ENCODE data around the gene ZCCHC7. TPM values are rescaled to one million over a fixed set of nuclear protein-coding genes. Genes with fewer than 3 reads are reported as not detected.

Gene ZCCHC7
- total RNA-seq, 1 experiment from 2014 or later: 31.2 TPM

DNA sequence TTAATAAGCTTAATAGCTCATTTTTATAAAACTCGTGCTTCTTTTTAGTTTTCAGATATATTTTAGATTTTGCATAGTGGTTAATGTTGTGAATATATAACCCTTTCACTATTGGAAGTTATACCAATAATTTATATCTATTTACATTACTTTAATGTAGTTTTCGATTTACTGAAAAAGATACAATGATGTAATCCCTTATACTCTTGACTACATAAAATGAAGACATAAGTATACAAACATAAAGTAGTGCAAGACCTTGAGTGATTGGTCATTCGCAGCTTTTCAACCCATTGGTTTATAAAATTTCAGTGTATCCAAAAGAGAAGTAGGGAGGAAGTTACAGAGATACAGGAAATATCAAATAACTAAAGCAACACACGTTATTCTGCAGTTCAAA, 217.8 kb downstream of the ZCCHC7 start:
- ATAC-seq (no peak), DNase-seq (ENCODE audit: low read depth, low spot score) (no peak)
- Histone ChIP-seq H3K9me2 (ENCODE audit: insufficient read depth) (no peaks in the 10 kb centered on the region), H4K20me1 (ENCODE audit: insufficient read depth) (no peaks in the 10 kb centered on the region), H3K27me3 (ENCODE audit: insufficient read depth, low read length) (no peaks in the 10 kb centered on the region), H2AFZ (ENCODE audit: low read depth, low read length, poor library complexity, severe bottlenecking) (no peak overlapping the region), H3K4me1 (ENCODE audit: control insufficient read depth in 1 of 2, insufficient read depth in 2 of 2, low read length in 2 of 2) (no peaks in the 10 kb centered on the region), H3K36me3 (ENCODE audit: control insufficient read depth in 1 of 2, insufficient read depth in 2 of 2, low read length in 2 of 2) (no peaks in the 10 kb centered on the region; a peak in 1 of 4 replicates), H3K27ac (ENCODE audit: low read depth, low read length) (no peak overlapping the region), H3K4me2 (ENCODE audit: low read length) (no peak overlapping the region), H3K9me3 (ENCODE audit: control insufficient read depth in 1 of 2, insufficient read depth in 1 of 2, low read depth in 1 of 2, low read length in 2 of 2) (no peaks in the 10 kb centered on the region), H3K9ac (ENCODE audit: low read length) (no peak overlapping the region), H3K4me3 (replicated peaks in 1 of 2; ENCODE audit: low read depth in 1 of 2, low read length in 2 of 2) (no peak overlapping the region), H3K79me2 (ENCODE audit: insufficient read depth, low read length) (no peaks in the 10 kb centered on the region)
- BruUV-seq (replicated peaks): no TSS peak
- POLR2A ChIA-PET: no interaction called here
- RAD21 ChIA-PET (ENCODE audit: low non-redundant PET in 1 of 2, low total read pairs in 2 of 2, uncharacterized antibody in 2 of 2, unreplicated experiment in 2 of 2): no interaction called here
- intact Hi-C loops (cut with micrococcal nuclease): no loop called here
- CTCF ChIA-PET: interaction anchor here (1.9 kb wide), 1 partner anchor 9 kb away, joined by 5 read pairs; no protein-coding TSS in a partner anchor
- TF ChIP-seq POLR2AphosphoS5 (IDR thresholded peaks at IDR 0.05; ENCODE audit: low read depth, low read length) (no peak), ZNF274 (IDR thresholded peaks at IDR 0.05; ENCODE audit: low read depth, low read length) (no peak), ZFX (IDR thresholded peaks at IDR 0.05) (no peak), EZH2 (IDR thresholded peaks at IDR 0.05) (no peak), JUND (IDR thresholded peaks at IDR 0.05) (no peak), RAD21 (IDR thresholded peaks at IDR 0.05; ENCODE audit: low read depth) (no peak), YY1 (IDR thresholded peaks at IDR 0.05; ENCODE audit: extremely low read depth, insufficient replicate concordance, low read depth, low read length) (no peak), CBX3 (IDR thresholded peaks at IDR 0.05; ENCODE audit: low read depth) (no peak), EGR1 (IDR thresholded peaks at IDR 0.05; ENCODE audit: low read depth) (no peak), SIN3A (IDR thresholded peaks at IDR 0.05; ENCODE audit: low read depth) (no peak), TCF7L2 (IDR thresholded peaks at IDR 0.05; ENCODE audit: borderline replicate concordance, extremely low read depth, insufficient read depth, insufficient read length) (no peak), CEBPB (IDR thresholded peaks at IDR 0.05; ENCODE audit: low read depth) (no peak), POLR2A (IDR thresholded peaks at IDR 0.05; ENCODE audit: borderline replicate concordance, extremely low read depth, insufficient read depth, insufficient read length) (no peak), FOSL1 (IDR thresholded peaks at IDR 0.05; ENCODE audit: low read depth) (no peak), EZH2phosphoT487 (IDR thresholded peaks at IDR 0.05; ENCODE audit: borderline replicate concordance) (no peak), ELF1 (IDR thresholded peaks at IDR 0.05; ENCODE audit: borderline replicate concordance, low read depth) (no peak)
- TF ChIP-seq, protein P1, sequence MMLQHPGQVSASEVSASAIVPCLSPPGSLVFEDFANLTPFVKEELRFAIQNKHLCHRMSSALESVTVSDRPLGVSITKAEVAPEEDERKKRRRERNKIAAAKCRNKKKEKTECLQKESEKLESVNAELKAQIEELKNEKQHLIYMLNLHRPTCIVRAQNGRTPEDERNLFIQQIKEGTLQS (IDR thresholded peaks at IDR 0.05): no peak
- TF ChIP-seq, protein P2, sequence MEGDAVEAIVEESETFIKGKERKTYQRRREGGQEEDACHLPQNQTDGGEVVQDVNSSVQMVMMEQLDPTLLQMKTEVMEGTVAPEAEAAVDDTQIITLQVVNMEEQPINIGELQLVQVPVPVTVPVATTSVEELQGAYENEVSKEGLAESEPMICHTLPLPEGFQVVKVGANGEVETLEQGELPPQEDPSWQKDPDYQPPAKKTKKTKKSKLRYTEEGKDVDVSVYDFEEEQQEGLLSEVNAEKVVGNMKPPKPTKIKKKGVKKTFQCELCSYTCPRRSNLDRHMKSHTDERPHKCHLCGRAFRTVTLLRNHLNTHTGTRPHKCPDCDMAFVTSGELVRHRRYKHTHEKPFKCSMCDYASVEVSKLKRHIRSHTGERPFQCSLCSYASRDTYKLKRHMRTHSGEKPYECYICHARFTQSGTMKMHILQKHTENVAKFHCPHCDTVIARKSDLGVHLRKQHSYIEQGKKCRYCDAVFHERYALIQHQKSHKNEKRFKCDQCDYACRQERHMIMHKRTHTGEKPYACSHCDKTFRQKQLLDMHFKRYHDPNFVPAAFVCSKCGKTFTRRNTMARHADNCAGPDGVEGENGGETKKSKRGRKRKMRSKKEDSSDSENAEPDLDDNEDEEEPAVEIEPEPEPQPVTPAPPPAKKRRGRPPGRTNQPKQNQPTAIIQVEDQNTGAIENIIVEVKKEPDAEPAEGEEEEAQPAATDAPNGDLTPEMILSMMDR (IDR thresholded peaks at IDR 0.05 in 2 of 3, conservative IDR thresholded peaks at IDR 0.05 in 1 of 3; ENCODE audit: borderline replicate concordance in 1 of 3, insufficient read depth in 1 of 3, low read depth in 2 of 3, low read length in 2 of 3): no peak
- TF ChIP-seq, protein P3, sequence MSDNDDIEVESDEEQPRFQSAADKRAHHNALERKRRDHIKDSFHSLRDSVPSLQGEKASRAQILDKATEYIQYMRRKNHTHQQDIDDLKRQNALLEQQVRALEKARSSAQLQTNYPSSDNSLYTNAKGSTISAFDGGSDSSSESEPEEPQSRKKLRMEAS (IDR thresholded peaks at IDR 0.05): no peak
- TF ChIP-seq, protein P4, sequence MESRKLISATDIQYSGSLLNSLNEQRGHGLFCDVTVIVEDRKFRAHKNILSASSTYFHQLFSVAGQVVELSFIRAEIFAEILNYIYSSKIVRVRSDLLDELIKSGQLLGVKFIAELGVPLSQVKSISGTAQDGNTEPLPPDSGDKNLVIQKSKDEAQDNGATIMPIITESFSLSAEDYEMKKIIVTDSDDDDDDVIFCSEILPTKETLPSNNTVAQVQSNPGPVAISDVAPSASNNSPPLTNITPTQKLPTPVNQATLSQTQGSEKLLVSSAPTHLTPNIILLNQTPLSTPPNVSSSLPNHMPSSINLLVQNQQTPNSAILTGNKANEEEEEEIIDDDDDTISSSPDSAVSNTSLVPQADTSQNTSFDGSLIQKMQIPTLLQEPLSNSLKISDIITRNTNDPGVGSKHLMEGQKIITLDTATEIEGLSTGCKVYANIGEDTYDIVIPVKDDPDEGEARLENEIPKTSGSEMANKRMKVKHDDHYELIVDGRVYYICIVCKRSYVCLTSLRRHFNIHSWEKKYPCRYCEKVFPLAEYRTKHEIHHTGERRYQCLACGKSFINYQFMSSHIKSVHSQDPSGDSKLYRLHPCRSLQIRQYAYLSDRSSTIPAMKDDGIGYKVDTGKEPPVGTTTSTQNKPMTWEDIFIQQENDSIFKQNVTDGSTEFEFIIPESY (IDR thresholded peaks at IDR 0.05; ENCODE audit: extremely low read depth, insufficient replicate concordance, low read length): no peak

Measured in HCT116 (cell line).